ENCODE measurements around the gene TRIM25. TPM values are rescaled to one million over a fixed set of nuclear protein-coding genes. Genes with fewer than 3 reads are reported as not detected.
"Not testable (repeated sequence)": the region's sequence is repeated elsewhere in the genome, so short reads cannot be mapped to it uniquely, and the experiment has no call there.

Gene TRIM25
- total RNA-seq, 4 donors from 2014 or later = 41.4 to 112 (median 78.6) TPM

GRCh38 chr17:56945938-56946505, 32.2 kb upstream of the TRIM25 start:
- no peak for DNase-seq (ENCODE audit: low spot score)
- no peak for ATAC-seq (ENCODE audit: low FRiP score)
- TF ChIP-seq CTCF (IDR thresholded peaks at IDR 0.05) = no peak

- ATAC-seq (ENCODE audit: low FRiP score) (no peak), DNase-seq (ENCODE audit: low spot score) (no peak)
- TF ChIP-seq CTCF (IDR thresholded peaks at IDR 0.05) = no peak
These were observed 29.8 kb upstream of the TRIM25 start for GRCh38 chr17:56943505-56944125.

- ATAC-seq (ENCODE audit: low FRiP score) (peak; percentile 71), DNase-seq (ENCODE audit: low spot score) (no peak)
- peak in 1 of 3 donors; percentile 45 for TF ChIP-seq CTCF (IDR thresholded peaks at IDR 0.05)
These were observed 26.1 kb upstream of the TRIM25 start for GRCh38 chr17:56939869-56940484.

GRCh38 chr17:56938206-56938605, 24.4 kb upstream of the TRIM25 start:
- not testable (repeated sequence) for ATAC-seq (ENCODE audit: low FRiP score); DNase-seq (ENCODE audit: low spot score)

GRCh38 chr17:56937687-56938086, 23.8 kb upstream of the TRIM25 start:
- DNase-seq (ENCODE audit: low spot score) (no peak), ATAC-seq (ENCODE audit: low FRiP score) (no peak)
- no peak for TF ChIP-seq CTCF (IDR thresholded peaks at IDR 0.05)

- ATAC-seq (ENCODE audit: low FRiP score) (no peak), DNase-seq (ENCODE audit: low spot score) (no peak)
These were observed 23.0 kb upstream of the TRIM25 start for GRCh38 chr17:56936697-56937322.

More at GRCh38 chr17:56936697-56937322, 23.0 kb upstream of the TRIM25 start:
- TF ChIP-seq CTCF (IDR thresholded peaks at IDR 0.05) = no peak

Data from omental fat pad (tissue), 4 donors.